ENCODE data around the gene RANBP10. TPM values are rescaled to one million over a fixed set of nuclear protein-coding genes. Genes with fewer than 3 reads are reported as not detected.

The RANBP10 gene
- total and polyA plus RNA-seq, 4 donors: 6.7 to 23.0 (median 14.3) TPM

DNA sequence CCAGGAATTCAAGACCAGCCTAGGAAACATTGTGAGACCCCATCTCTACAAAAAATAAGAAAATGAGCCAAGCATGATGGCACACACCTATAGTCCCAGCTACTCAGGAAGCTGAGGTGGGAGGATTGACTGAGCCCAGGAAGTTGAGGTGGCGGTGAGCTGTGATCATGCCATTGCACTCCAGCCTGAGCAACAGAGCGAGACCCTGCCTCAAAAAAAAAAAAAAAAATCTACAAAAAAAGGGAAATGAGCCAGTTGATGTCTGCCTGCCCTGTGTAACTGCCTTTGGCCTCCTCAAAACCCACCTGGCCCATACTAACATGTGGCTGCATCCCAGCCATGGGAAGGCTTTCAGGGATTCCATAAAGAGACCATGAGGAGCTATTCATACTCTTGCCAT is 4.5 kb downstream of the RANBP10 start:
- peaks cover 0 to 13% (median 10%) of the 10 kb centered on the region in 4 donors for H3K36me3 ChIP-seq (ENCODE audit: control insufficient read depth in 4 of 4, insufficient read depth in 4 of 4, low read length in 4 of 4)
- 55 to 90% methylated on average over 2 of the region's 2 CpGs for WGBS, 2 donors
- no peak overlapping the region for H3K4me3 ChIP-seq
- TF ChIP-seq CTCF (IDR thresholded peaks at IDR 0.05; ENCODE audit: control extremely low read depth, extremely low read depth): no peak
- H3K4me1 ChIP-seq (ENCODE audit: control insufficient read depth in 5 of 5, insufficient read depth in 5 of 5, low read length in 5 of 5): peaks cover 4 to 15% (median 8%) of the 10 kb centered on the region in 5 donors
- H3K9ac ChIP-seq (ENCODE audit: insufficient read depth in 1 of 2, low read length in 2 of 2): no peak overlapping the region
- no peak overlapping the region for H3K27ac ChIP-seq (ENCODE audit: low read depth in 1 of 2, low read length in 1 of 2)
- no peaks in the 10 kb centered on the region for H3K9me3 ChIP-seq (ENCODE audit: control insufficient read depth in 4 of 4, insufficient read depth in 3 of 4, low read length in 3 of 4)
- DNase-seq: no peak
- H3K27me3 ChIP-seq (ENCODE audit: control insufficient read depth in 3 of 3, insufficient read depth in 3 of 3, low read length in 2 of 3): no peaks in the 10 kb centered on the region
- ATAC-seq (ENCODE audit: insufficient read depth, low FRiP score): no peak

DNA sequence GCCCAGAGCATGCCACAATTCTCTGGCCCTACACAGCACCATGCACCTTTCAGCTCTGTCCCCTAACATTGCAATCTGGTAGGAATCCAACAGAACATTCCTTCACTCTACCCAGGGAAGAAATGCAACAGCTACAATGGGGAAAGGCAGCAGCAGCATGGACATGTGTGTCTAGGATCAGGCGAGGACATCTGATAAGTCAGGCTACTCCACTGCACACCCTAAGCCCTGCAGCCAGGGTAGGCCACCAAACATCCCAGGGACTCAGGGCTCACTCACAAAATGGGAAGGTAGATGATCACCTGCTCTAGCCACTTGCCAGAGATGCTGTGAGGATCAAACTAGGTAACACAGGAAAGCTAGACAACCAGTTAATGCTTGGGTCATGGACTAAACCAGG is 5.1 kb downstream of the RANBP10 start:
- Histone ChIP-seq H3K9me3 (ENCODE audit: control insufficient read depth in 4 of 4, insufficient read depth in 3 of 4, low read length in 3 of 4) (no peaks in the 10 kb centered on the region), H3K4me1 (ENCODE audit: control insufficient read depth in 5 of 5, insufficient read depth in 5 of 5, low read length in 5 of 5) (peaks cover 4 to 15% (median 8%) of the 10 kb centered on the region in 5 donors), H3K27me3 (ENCODE audit: control insufficient read depth in 3 of 3, insufficient read depth in 3 of 3, low read length in 2 of 3) (no peaks in the 10 kb centered on the region), H3K9ac (ENCODE audit: insufficient read depth in 1 of 2, low read length in 2 of 2) (no peak overlapping the region), H3K4me3 (no peak overlapping the region), H3K36me3 (ENCODE audit: control insufficient read depth in 4 of 4, insufficient read depth in 4 of 4, low read length in 4 of 4) (peaks cover 0 to 13% (median 10%) of the 10 kb centered on the region in 4 donors), H3K27ac (ENCODE audit: low read depth in 1 of 2, low read length in 1 of 2) (no peak overlapping the region)
- no peak for DNase-seq
- WGBS, 2 donors: 95 to 98% methylated on average over 1 of the region's 1 CpG
- TF ChIP-seq CTCF (IDR thresholded peaks at IDR 0.05; ENCODE audit: control extremely low read depth, extremely low read depth): no peak
- no peak for ATAC-seq (ENCODE audit: insufficient read depth, low FRiP score)

DNA sequence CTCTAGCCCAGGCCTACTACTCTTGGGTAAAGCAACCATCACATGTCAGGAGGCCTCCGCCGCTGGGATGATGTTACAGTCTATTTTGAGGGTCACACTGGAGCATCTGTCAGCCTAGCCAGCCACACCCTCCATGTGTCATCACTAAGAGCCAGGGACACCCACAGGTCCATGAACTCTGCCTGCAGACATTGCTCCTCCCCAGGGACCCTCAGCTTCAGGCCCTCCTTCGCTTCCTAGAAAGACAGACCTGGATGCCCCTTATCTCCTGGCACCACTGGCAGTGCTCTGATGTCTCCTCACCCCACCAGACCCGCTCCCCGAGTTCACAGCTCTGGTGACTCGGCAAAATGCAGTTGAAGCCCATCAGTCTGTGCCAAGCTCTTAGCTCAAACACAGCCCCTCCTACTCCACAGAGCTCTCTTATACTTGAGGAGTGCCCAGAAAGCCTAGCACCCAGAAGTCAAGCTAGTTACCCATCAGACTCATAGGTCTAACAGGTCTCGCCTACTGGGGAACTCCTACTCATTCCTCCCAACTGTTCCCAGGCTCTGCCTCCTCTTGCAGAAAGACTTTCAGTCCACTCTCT is 5.9 kb downstream of the RANBP10 start:
- Histone ChIP-seq H3K4me3 (no peak overlapping the region), H3K36me3 (ENCODE audit: control insufficient read depth in 4 of 4, insufficient read depth in 4 of 4, low read length in 4 of 4) (peaks cover 0 to 13% (median 8%) of the 10 kb centered on the region in 4 donors), H3K4me1 (ENCODE audit: control insufficient read depth in 5 of 5, insufficient read depth in 5 of 5, low read length in 5 of 5) (peaks cover 4 to 10% (median 5%) of the 10 kb centered on the region in 5 donors), H3K27ac (ENCODE audit: low read depth in 1 of 2, low read length in 1 of 2) (no peak overlapping the region), H3K9me3 (ENCODE audit: control insufficient read depth in 4 of 4, insufficient read depth in 3 of 4, low read length in 3 of 4) (no peaks in the 10 kb centered on the region), H3K9ac (ENCODE audit: insufficient read depth in 1 of 2, low read length in 2 of 2) (no peak overlapping the region), H3K27me3 (ENCODE audit: control insufficient read depth in 3 of 3, insufficient read depth in 3 of 3, low read length in 2 of 3) (no peaks in the 10 kb centered on the region)
- TF ChIP-seq CTCF (IDR thresholded peaks at IDR 0.05; ENCODE audit: control extremely low read depth, extremely low read depth): no peak
- DNase-seq: no peak
- WGBS, 2 donors: 87 to 89% methylated on average over 7 of the region's 7 CpGs
- ATAC-seq (ENCODE audit: insufficient read depth, low FRiP score): no peak

All from lung (tissue), 12 donors.